HEK293 (cell line): ENCODE data around the gene PROX1.

ENCODE experiments used
- CTCF ChIP-seq: fragments of 450-650 bp; formaldehyde crosslinking; IDR thresholded peaks from 2 replicates; pipeline ENCODE4 v1.5.1; 2016; ENCODE audit warnings: missing biosample characterization, missing genetic modification characterization
- RBAK ChIP-seq: fragments of 450-650 bp; formaldehyde crosslinking; IDR thresholded peaks from 2 replicates; pipeline ENCODE4 v1.5.1; 2016; ENCODE audit warnings: missing biosample characterization, missing genetic modification characterization
- REST ChIP-seq: fragments of 450-650 bp; formaldehyde crosslinking; IDR thresholded peaks from 2 replicates; pipeline ENCODE4 v1.5.1; 2016; ENCODE audit warnings: missing biosample characterization, missing genetic modification characterization
- ZBTB1 ChIP-seq: fragments of 450-650 bp; formaldehyde crosslinking; IDR thresholded peaks from 2 replicates; pipeline ENCODE4 v1.5.1; 2016; ENCODE audit warnings: missing biosample characterization, missing genetic modification characterization
- ZBTB17 ChIP-seq: fragments of 450-650 bp; formaldehyde crosslinking; IDR thresholded peaks from 2 replicates; pipeline ENCODE4 v1.5.1; 2016; ENCODE audit warnings: missing biosample characterization, missing genetic modification characterization
- ZNF26 ChIP-seq: fragments of 450-650 bp; formaldehyde crosslinking; IDR thresholded peaks from 2 replicates; pipeline ENCODE4 v1.5.1; 2016; ENCODE audit warnings: missing biosample characterization, missing genetic modification characterization
- ZNF292 ChIP-seq: fragments of 450-650 bp; formaldehyde crosslinking; IDR thresholded peaks from 2 replicates; pipeline ENCODE4 v1.5.1; 2016; ENCODE audit warnings: low read depth, missing biosample characterization, missing genetic modification characterization, borderline replicate concordance
- ZNF391 ChIP-seq: fragments of 450-650 bp; formaldehyde crosslinking; IDR thresholded peaks from 2 replicates; pipeline ENCODE4 v1.5.1; 2016; ENCODE audit warnings: low read depth, missing biosample characterization, missing genetic modification characterization, borderline replicate concordance
- ZNF549 ChIP-seq: fragments of 450-650 bp; IDR thresholded peaks from 2 replicates; pipeline ENCODE4 v1.5.1; 2018; ENCODE audit warnings: missing biosample characterization, missing genetic modification characterization, mild to moderate bottlenecking, inconsistent platforms, moderate library complexity
- ZNF670 ChIP-seq: fragments of 450-650 bp; formaldehyde crosslinking; IDR thresholded peaks from 2 replicates; pipeline ENCODE4 v1.5.1; 2016; ENCODE audit warnings: missing biosample characterization, missing genetic modification characterization, low read depth
- TF ChIP-seq, protein P1 (sequence below): fragments of 450-650 bp; IDR thresholded peaks from 2 replicates; pipeline ENCODE4 v1.5.1; 2018; ENCODE audit warnings: missing biosample characterization, missing genetic modification characterization

- TF ChIP-seq CTCF (tag by site-specific recombination) (no peak), ZBTB17 (tag by site-specific recombination) (no peak), ZNF391 (tag by site-specific recombination) (no peak), REST (tag by site-specific recombination) (no peak), ZNF549 (no peak), ZNF292 (tag by site-specific recombination) (no peak), ZNF670 (tag by site-specific recombination) (no peak), ZBTB1 (tag by site-specific recombination) (no peak), ZNF26 (tag by site-specific recombination) (no peak), RBAK (tag by site-specific recombination) (no peak)
- TF ChIP-seq, protein P1, sequence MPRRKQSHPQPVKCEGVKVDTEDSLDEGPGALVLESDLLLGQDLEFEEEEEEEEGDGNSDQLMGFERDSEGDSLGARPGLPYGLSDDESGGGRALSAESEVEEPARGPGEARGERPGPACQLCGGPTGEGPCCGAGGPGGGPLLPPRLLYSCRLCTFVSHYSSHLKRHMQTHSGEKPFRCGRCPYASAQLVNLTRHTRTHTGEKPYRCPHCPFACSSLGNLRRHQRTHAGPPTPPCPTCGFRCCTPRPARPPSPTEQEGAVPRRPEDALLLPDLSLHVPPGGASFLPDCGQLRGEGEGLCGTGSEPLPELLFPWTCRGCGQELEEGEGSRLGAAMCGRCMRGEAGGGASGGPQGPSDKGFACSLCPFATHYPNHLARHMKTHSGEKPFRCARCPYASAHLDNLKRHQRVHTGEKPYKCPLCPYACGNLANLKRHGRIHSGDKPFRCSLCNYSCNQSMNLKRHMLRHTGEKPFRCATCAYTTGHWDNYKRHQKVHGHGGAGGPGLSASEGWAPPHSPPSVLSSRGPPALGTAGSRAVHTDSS (tag by site-specific recombination): no peak
These were observed 31.4 kb upstream of the PROX1 start for GRCh38 chr1:213956295-213956770.
